Activated CD8-positive, alpha-beta memory T cell treated with anti-CD3 and anti-CD28 coated beads for 36 hours (primary cell): ENCODE data around the gene NAB1. TPM values are rescaled to one million over a fixed set of nuclear protein-coding genes. Genes with fewer than 3 reads are reported as not detected.

Source experiments
- CTCF ChIA-PET: fragments of 350-600 bp; sonication (Branson Sonifier 250); formaldehyde crosslinking; loops from one replicate; lab custom pipeline; 2021; ENCODE audit warnings: antibody characterized with exemption; lab: Charles Lee
- POLR2A ChIA-PET: fragments of 350-600 bp; sonication (Branson Sonifier 250); formaldehyde crosslinking; loops from one replicate; lab custom pipeline; 2021; ENCODE audit warnings: antibody characterized with exemption; lab: Charles Lee
- total RNA-seq, 2 experiments: library from RNA; stranded (reverse); gene quantifications; one replicate each; pipeline ENCODE4 v1.2.3, GENCODE V29; 2021

Gene NAB1
- total RNA-seq, 2 experiments from 2014 or later: 30.1 to 32.7 TPM

GRCh38 chr2:190663348-190663747 lies 14.5 kb downstream of the NAB1 start:
- CTCF ChIA-PET: no interaction called here
- POLR2A ChIA-PET: interaction anchor here (0.7 kb wide), 1 partner anchor 16 kb away, joined by 3 read pairs; no protein-coding TSS in a partner anchor

GRCh38 chr2:190663839-190664238 lies 15.0 kb downstream of the NAB1 start:
- ChIA-PET POLR2A (interaction anchor here (0.7 to 0.8 kb wide), 3 partner anchors 48 to 857 kb away, joined by 4 to 6 read pairs (median 5); no protein-coding TSS in a partner anchor), CTCF (no interaction called here)

- ChIA-PET POLR2A (interaction anchor here (0.7 to 0.8 kb wide), 3 partner anchors 48 to 858 kb away, joined by 4 to 6 read pairs (median 5); no protein-coding TSS in a partner anchor), CTCF (no interaction called here)
Measured at GRCh38 chr2:190664240-190664639, 15.4 kb downstream of the NAB1 start.

- POLR2A ChIA-PET: interaction anchor here (0.7 kb wide), 1 partner anchor 118 kb away, joined by 3 read pairs; no protein-coding TSS in a partner anchor
- CTCF ChIA-PET: interaction anchor here (0.6 kb wide), 1 partner anchor 27 kb away, joined by 3 read pairs; no protein-coding TSS in a partner anchor
Measured at GRCh38 chr2:190666895-190667294, 18.0 kb downstream of the NAB1 start.

GRCh38 chr2:190668892-190669291 lies 20.0 kb downstream of the NAB1 start:
- POLR2A ChIA-PET: no interaction called here

GRCh38 chr2:190670182-190670946 lies 21.5 kb downstream of the NAB1 start:
- CTCF ChIA-PET: no interaction called here
- POLR2A ChIA-PET: interaction anchor here (0.6 kb wide), 1 partner anchor 20 kb away, joined by 5 read pairs; no protein-coding TSS in a partner anchor

More at GRCh38 chr2:190668892-190669291, 20.0 kb downstream of the NAB1 start:
- CTCF ChIA-PET: no interaction called here

- ChIA-PET POLR2A (interaction anchor here (0.7 kb wide), 1 partner anchor 45 kb away, joined by 3 read pairs; no protein-coding TSS in a partner anchor), CTCF (interaction anchor here (0.8 kb wide), 1 partner anchor 998 kb away, joined by 3 read pairs; no protein-coding TSS in a partner anchor)
Measured at GRCh38 chr2:190674966-190675650, 26.2 kb downstream of the NAB1 start.

- CTCF ChIA-PET: no interaction called here
- POLR2A ChIA-PET: no interaction called here
Measured at GRCh38 chr2:190677255-190677654, 28.4 kb downstream of the NAB1 start.

GRCh38 chr2:190678444-190679162 lies 29.7 kb downstream of the NAB1 start:
- CTCF ChIA-PET: interaction anchor here (0.7 to 2.4 kb wide), 7 partner anchors 13 to 891 kb away, joined by 3 to 18 read pairs (median 3); no protein-coding TSS in a partner anchor
- POLR2A ChIA-PET: interaction anchor here (0.8 to 2.9 kb wide), 10 partner anchors 14 to 145 kb away, joined by 3 to 24 read pairs (median 6); partner anchors contain the start of genes NAB1 and NEMP2

- ChIA-PET CTCF (interaction anchor here (1.0 to 2.4 kb wide), 4 partner anchors 10 to 319 kb away, joined by 3 to 18 read pairs (median 5); no protein-coding TSS in a partner anchor), POLR2A (interaction anchor here (0.6 to 2.9 kb wide), 10 partner anchors 14 to 115 kb away, joined by 3 to 24 read pairs (median 4); partner anchors contain the start of gene NAB1)
Measured at GRCh38 chr2:190679391-190679790, 30.5 kb downstream of the NAB1 start.

- POLR2A ChIA-PET: interaction anchor here (0.5 to 2.9 kb wide), 7 partner anchors 17 to 329 kb away, joined by 3 to 24 read pairs (median 3); no protein-coding TSS in a partner anchor
- CTCF ChIA-PET: interaction anchor here (0.7 to 2.4 kb wide), 6 partner anchors 10 to 42 kb away, joined by 3 to 18 read pairs (median 5); partner anchors contain the start of gene NAB1
Measured at GRCh38 chr2:190679813-190680591, 31.1 kb downstream of the NAB1 start.

- CTCF ChIA-PET: no interaction called here
Measured at GRCh38 chr2:190682168-190682567, 33.3 kb downstream of the NAB1 start.

GRCh38 chr2:190683802-190684201 lies 34.9 kb downstream of the NAB1 start:
- ChIA-PET POLR2A (interaction anchor here (0.5 kb wide), 1 partner anchor 35 kb away, joined by 4 read pairs; the partner anchor contains the start of gene NAB1), CTCF (no interaction called here)

More at GRCh38 chr2:190682168-190682567, 33.3 kb downstream of the NAB1 start:
- POLR2A ChIA-PET: no interaction called here

GRCh38 chr2:190684931-190685330 lies 36.0 kb downstream of the NAB1 start:
- ChIA-PET CTCF (no interaction called here), POLR2A (no interaction called here)

GRCh38 chr2:190685333-190685732 lies 36.5 kb downstream of the NAB1 start:
- ChIA-PET CTCF (no interaction called here), POLR2A (no interaction called here)

GRCh38 chr2:190693533-190694232 lies 44.8 kb downstream of the NAB1 start:
- ChIA-PET CTCF (interaction anchor here (0.6 to 3.2 kb wide), 3 partner anchors 14 to 160 kb away, joined by 3 to 18 read pairs (median 3); no protein-coding TSS in a partner anchor), POLR2A (interaction anchor here (0.5 to 3.3 kb wide), 8 partner anchors 15 to 188 kb away, joined by 3 to 15 read pairs (median 6); partner anchors contain the start of gene NAB1)

- ChIA-PET CTCF (interaction anchor here (1.1 to 3.2 kb wide), 2 partner anchors 15 to 161 kb away, joined by 3 to 18 read pairs; no protein-coding TSS in a partner anchor), POLR2A (interaction anchor here (0.6 to 3.3 kb wide), 5 partner anchors 16 to 340 kb away, joined by 4 to 15 read pairs (median 11); partner anchors contain the start of gene NAB1)
Measured at GRCh38 chr2:190694479-190694878, 45.6 kb downstream of the NAB1 start.
